ENCODE results near the gene PRMT1. TPM values are rescaled to one million over a fixed set of nuclear protein-coding genes. Genes with fewer than 3 reads are reported as not detected.

Gene PRMT1
- total and polyA plus RNA-seq, 12 donors, result 80.0 to 270 (median 127) TPM

GRCh38 chr19:49696115-49696514 lies 19.0 kb downstream of the PRMT1 start:
- no peak overlapping the region for H3K4me3 ChIP-seq
- no peaks in the 10 kb centered on the region for H3K36me3 ChIP-seq
- no peaks in the 10 kb centered on the region for H3K9me3 ChIP-seq
- intact Hi-C loops (cut with DNase I), result no loop called here
- H3K4me1 ChIP-seq, result peaks cover 3 to 7% (median 6%) of the 10 kb centered on the region in 9 donors
- ATAC-seq (no peak), DNase-seq (no peak)
- 86 to 94% methylated on average over 6 of the region's 6 CpGs for WGBS, 2 donors
- TF ChIP-seq CTCF (IDR thresholded peaks at IDR 0.05), result no peak
- H3K27me3 ChIP-seq, result peaks cover 0 to 17% (median 1%) of the 10 kb centered on the region in 7 donors
- H3K27ac ChIP-seq, result no peak overlapping the region

- no peak for TF ChIP-seq CTCF (IDR thresholded peaks at IDR 0.05)
- H3K27ac ChIP-seq, result no peak overlapping the region
- intact Hi-C loops (cut with DNase I), result no loop called here
- no peaks in the 10 kb centered on the region for H3K9me3 ChIP-seq
- no peaks in the 10 kb centered on the region for H3K4me1 ChIP-seq
- H3K36me3 ChIP-seq, result no peaks in the 10 kb centered on the region
- no peak overlapping the region for H3K4me3 ChIP-seq
- 95 to 98% methylated on average over 7 of the region's 7 CpGs for WGBS, 2 donors
- ATAC-seq, result no peak
- H3K27me3 ChIP-seq, result peaks cover 0 to 14% (median 4%) of the 10 kb centered on the region in 7 donors
- no peak for DNase-seq
Measured at GRCh38 chr19:49696865-49697264, 19.8 kb downstream of the PRMT1 start.

- H3K27ac ChIP-seq, result no peak overlapping the region
- no peaks in the 10 kb centered on the region for H3K4me1 ChIP-seq
- H3K4me3 ChIP-seq, result no peak overlapping the region
- ATAC-seq, result no peak
- 93 to 97% methylated on average over 5 of the region's 5 CpGs for WGBS, 2 donors
- H3K36me3 ChIP-seq, result no peaks in the 10 kb centered on the region
- peaks cover 0 to 6% (median 4%) of the 10 kb centered on the region in 7 donors for H3K27me3 ChIP-seq
- TF ChIP-seq CTCF (IDR thresholded peaks at IDR 0.05), result no peak
- no peaks in the 10 kb centered on the region for H3K9me3 ChIP-seq
- intact Hi-C loops (cut with DNase I), result no loop called here
- DNase-seq, result no peak
Measured at GRCh38 chr19:49699364-49699763, 22.3 kb downstream of the PRMT1 start.

- TF ChIP-seq CTCF (IDR thresholded peaks at IDR 0.05), result no peak
- WGBS, 2 donors, result 58 to 64% methylated on average over 11 of the region's 11 CpGs
- Histone ChIP-seq H3K4me1 (no peaks in the 10 kb centered on the region), H3K9me3 (no peaks in the 10 kb centered on the region), H3K27me3 (peaks cover 0 to 6% (median 4%) of the 10 kb centered on the region in 7 donors), H3K36me3 (no peaks in the 10 kb centered on the region), H3K27ac (no peak overlapping the region), H3K4me3 (no peak overlapping the region)
- intact Hi-C loops (cut with DNase I), result no loop called here
- ATAC-seq (peak in 1 of 8 donors; percentile 49), DNase-seq (no peak)
Measured at GRCh38 chr19:49700563-49700962, 23.5 kb downstream of the PRMT1 start.

All from heart right ventricle (tissue), 16 donors.